ENCODE data around the gene KLHDC10. TPM values are rescaled to one million over a fixed set of nuclear protein-coding genes. Genes with fewer than 3 reads are reported as not detected.

KLHDC10 gene
- total RNA-seq, 1 donor from 2014 or later = 34.2 TPM

DNA sequence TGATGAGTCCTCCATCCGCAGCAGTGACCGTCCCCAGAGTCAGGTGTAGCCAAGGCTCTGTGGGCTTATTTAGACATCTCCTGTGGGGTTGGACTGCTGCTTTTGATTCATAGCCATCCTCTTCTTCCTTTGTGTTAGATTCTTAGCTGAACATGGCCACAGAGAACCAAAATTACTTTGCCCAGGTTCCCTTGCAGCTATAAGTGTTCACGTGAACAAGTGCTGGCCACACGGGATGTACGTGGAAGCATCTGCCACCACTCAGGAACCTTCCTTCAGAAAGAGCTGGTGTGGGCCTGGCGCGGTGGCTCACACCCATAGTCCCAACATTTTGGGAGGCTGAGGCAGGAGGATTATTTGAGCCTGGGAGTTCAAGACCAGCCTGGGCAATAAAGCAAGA is 85.8 kb downstream of the KLHDC10 start:
- Histone ChIP-seq H3K36me3 (peaks cover 7% of the 10 kb centered on the region), H3K27me3 (ENCODE audit: low read depth) (no peaks in the 10 kb centered on the region), H3K4me3 (no peak overlapping the region), H3K27ac (no peak overlapping the region), H3K9me3 (peaks cover 5% of the 10 kb centered on the region), H3K4me1 (no peaks in the 10 kb centered on the region)
- ATAC-seq = no peak
- TF ChIP-seq, protein P1, sequence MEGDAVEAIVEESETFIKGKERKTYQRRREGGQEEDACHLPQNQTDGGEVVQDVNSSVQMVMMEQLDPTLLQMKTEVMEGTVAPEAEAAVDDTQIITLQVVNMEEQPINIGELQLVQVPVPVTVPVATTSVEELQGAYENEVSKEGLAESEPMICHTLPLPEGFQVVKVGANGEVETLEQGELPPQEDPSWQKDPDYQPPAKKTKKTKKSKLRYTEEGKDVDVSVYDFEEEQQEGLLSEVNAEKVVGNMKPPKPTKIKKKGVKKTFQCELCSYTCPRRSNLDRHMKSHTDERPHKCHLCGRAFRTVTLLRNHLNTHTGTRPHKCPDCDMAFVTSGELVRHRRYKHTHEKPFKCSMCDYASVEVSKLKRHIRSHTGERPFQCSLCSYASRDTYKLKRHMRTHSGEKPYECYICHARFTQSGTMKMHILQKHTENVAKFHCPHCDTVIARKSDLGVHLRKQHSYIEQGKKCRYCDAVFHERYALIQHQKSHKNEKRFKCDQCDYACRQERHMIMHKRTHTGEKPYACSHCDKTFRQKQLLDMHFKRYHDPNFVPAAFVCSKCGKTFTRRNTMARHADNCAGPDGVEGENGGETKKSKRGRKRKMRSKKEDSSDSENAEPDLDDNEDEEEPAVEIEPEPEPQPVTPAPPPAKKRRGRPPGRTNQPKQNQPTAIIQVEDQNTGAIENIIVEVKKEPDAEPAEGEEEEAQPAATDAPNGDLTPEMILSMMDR (IDR thresholded peaks at IDR 0.05) = no peak
- intact Hi-C loops (cut with DNase I) = no loop called here
- no peak for DNase-seq

GRCh38 chr7:130157700-130158099 is 87.4 kb downstream of the KLHDC10 start:
- TF ChIP-seq, protein P1 (IDR thresholded peaks at IDR 0.05) = no peak

DNA sequence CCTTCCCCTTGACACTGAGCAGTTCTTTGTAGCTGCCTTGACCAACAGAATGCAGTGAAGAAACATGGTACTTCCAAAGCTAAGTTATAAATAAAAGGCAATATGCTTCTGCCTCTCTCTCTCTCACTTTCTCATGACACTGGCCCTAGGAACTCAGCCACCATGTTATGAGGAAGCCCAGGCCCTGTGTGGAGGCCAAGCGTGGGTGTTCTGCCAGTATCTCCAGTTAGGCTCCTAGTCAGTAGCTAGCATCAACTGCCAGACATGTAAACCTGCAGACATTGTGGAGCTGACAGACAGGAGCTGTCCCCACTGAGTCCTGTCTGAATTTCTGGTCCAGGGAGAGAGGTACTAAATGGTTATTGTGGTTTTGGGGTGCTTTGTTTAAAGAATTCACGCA is 89.7 kb downstream of the KLHDC10 start:
- no peak overlapping the region for H3K27ac ChIP-seq
- intact Hi-C loops (cut with DNase I) = no loop called here

More at GRCh38 chr7:130157700-130158099, 87.4 kb downstream of the KLHDC10 start:
- no peaks in the 10 kb centered on the region for H3K4me1 ChIP-seq
- no peak overlapping the region for H3K27ac ChIP-seq
- no peaks in the 10 kb centered on the region for H3K27me3 ChIP-seq (ENCODE audit: low read depth)
- H3K36me3 ChIP-seq = peaks cover 17% of the 10 kb centered on the region
- intact Hi-C loops (cut with DNase I) = no loop called here
- H3K9me3 ChIP-seq = peaks cover 5% of the 10 kb centered on the region
- ATAC-seq = no peak
- H3K4me3 ChIP-seq = no peak overlapping the region
- no peak for DNase-seq

DNA sequence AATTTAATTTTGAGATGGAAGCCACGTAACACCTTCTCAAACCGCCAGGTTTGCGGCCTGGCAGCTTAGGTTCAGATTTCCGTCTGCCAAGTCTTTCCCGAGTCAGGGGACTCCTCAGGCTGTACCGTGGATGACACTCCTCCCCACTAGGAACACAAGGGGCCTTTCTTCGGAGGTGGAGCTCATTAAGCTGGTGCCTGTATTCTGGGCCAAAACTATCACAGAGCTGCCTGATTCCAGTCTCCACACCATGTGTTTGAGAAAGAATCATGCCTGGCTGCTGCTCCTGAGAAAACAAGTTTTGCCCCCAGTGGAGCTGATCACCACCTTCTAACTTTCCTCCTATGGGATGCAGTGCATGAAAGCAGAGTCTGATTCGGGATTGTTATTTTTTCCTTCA is 90.1 kb downstream of the KLHDC10 start:
- no peak overlapping the region for H3K27ac ChIP-seq
- intact Hi-C loops (cut with DNase I) = no loop called here
- H3K4me3 ChIP-seq = no peak overlapping the region
- no peaks in the 10 kb centered on the region for H3K27me3 ChIP-seq (ENCODE audit: low read depth)
- H3K36me3 ChIP-seq = peaks cover 43% of the 10 kb centered on the region
- no peaks in the 10 kb centered on the region for H3K4me1 ChIP-seq
- no peak for ATAC-seq
- H3K9me3 ChIP-seq = peaks cover 5% of the 10 kb centered on the region
- TF ChIP-seq, protein P1 (IDR thresholded peaks at IDR 0.05) = no peak
- DNase-seq = no peak

More for the DNA sequence above, 89.7 kb downstream of the KLHDC10 start:
- no peak for DNase-seq
- Histone ChIP-seq H3K4me1 (no peaks in the 10 kb centered on the region), H3K9me3 (peaks cover 5% of the 10 kb centered on the region), H3K4me3 (no peak overlapping the region), H3K36me3 (peaks cover 39% of the 10 kb centered on the region), H3K27me3 (ENCODE audit: low read depth) (no peaks in the 10 kb centered on the region)
- ATAC-seq = no peak
- TF ChIP-seq, protein P1 (IDR thresholded peaks at IDR 0.05) = no peak

DNA sequence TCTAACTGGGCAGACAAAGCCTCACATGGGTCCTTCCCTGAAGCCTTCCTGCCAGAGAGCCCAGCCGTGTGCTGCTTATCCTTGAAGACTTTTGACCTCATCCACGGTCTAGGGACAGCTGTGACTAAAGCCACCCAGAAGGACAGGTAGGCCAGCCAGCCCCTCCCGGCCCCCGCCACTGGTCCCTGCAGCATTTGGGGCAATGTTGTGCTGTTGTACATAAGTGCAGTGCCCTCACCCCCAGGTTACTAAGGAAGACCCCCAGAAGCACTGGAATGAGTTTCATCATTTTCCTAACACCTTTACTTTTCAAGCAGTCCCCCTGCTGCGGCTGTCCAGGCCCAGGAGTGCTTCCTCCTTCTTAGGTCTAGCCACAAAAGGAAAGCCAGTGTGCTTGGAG is 91.9 kb downstream of the KLHDC10 start:
- Histone ChIP-seq H3K27ac (no peak overlapping the region), H3K27me3 (ENCODE audit: low read depth) (no peaks in the 10 kb centered on the region), H3K4me3 (no peak overlapping the region), H3K36me3 (peaks cover 60% of the 10 kb centered on the region), H3K4me1 (no peaks in the 10 kb centered on the region), H3K9me3 (no peaks in the 10 kb centered on the region)
- TF ChIP-seq, protein P1 (IDR thresholded peaks at IDR 0.05) = no peak
- ATAC-seq (no peak), DNase-seq (no peak)
- intact Hi-C loops (cut with DNase I) = no loop called here
